Right lobe of liver (tissue), 6 donors: ENCODE measurements around the gene MSX1. TPM values are rescaled to one million over a fixed set of nuclear protein-coding genes. Genes with fewer than 3 reads are reported as not detected.
A peak's percentile ranks its signal among the peaks of the same experiment; 100 is the strongest.

ENCODE experiments used
- ATAC-seq, 4 donors: fragments of 200-7000 bp; cut with Tn5 transposase; one replicate each; pipeline ENCODE4 v1.9.1; 2020; ENCODE audit warnings: mild to moderate bottlenecking in 4 of 4, moderate library complexity in 4 of 4
- DNase-seq, 3 donors: peaks; one replicate each; pipeline ENCODE4 v3.0.0-alpha.2; 2020
- H3K27ac ChIP-seq, 3 donors: fragments of 200-600 bp; one replicate each; pipeline ENCODE4 v1.8.0; 2022
- H3K27me3 ChIP-seq, 2 donors: fragments of 200-600 bp; one replicate each; pipeline ENCODE4 v1.8.0; 2022
- H3K36me3 ChIP-seq, 4 donors: fragments of 200-600 bp; sonication (generic) in 1 of 4; one replicate each; pipeline versions ENCODE4 v1.5.1 to v1.8.0; 2017 to 2022; ENCODE audit warnings: control low read depth in 1 of 4
- H3K4me1 ChIP-seq, 4 donors: fragments of 200-600 bp; sonication (generic) in 1 of 4; one replicate each; pipeline versions ENCODE4 v1.5.1 to v1.8.0; 2017 to 2022; ENCODE audit warnings: control low read depth in 1 of 4
- H3K4me3 ChIP-seq, 3 donors: fragments of 200-600 bp; one replicate each; pipeline ENCODE4 v1.8.0; 2022
- H3K9me3 ChIP-seq, 4 donors: fragments of 200-600 bp; sonication (generic) in 1 of 4; one replicate each; pipeline versions ENCODE4 v1.5.1 to v1.8.0; 2017 to 2022; ENCODE audit warnings: control low read depth in 1 of 4
- POLR2A ChIP-seq: fragments of 450-650 bp; IDR thresholded peaks from one replicate; pipeline ENCODE4 v1.6.1; 2017; ENCODE audit warnings: antibody characterized with exemption, mild to moderate bottlenecking
- WGBS: methylation state at CpG from one replicate; pipeline ENCODE4 v1.1.6; 2018; ENCODE audit warnings: low coverage, low lambda C conversion rate; ENCODE audit not compliant: insufficient coverage; ENCODE audit errors: missing lambda C conversion rate; 5-methylcytosine and 5-hydroxymethylcytosine counted together
- intact Hi-C, 2 donors: fragments of 100-400 bp; cut with DNase I; formaldehyde crosslinking; loops; one replicate each; pipeline versions ENCODE4 v1.11.2 to v1.14.1; 2022
- total RNA-seq, 6 experiments: library from RNA; depleted of rRNA in 2 of 6; stranded (reverse); fragments of >200 nt in 2 of 6; fragmentation: NEBNext Ultra II Directional in 3 of 6; extraction: Animal tissue kit (Norgen Biotek cat#: 25700) in 3 of 6; gene quantifications; one replicate each; pipeline versions ENCODE4 v1.1.0 to v1.2.4, GENCODE V29; 2016 to 2023
- TF ChIP-seq, protein P1 (sequence below), 4 donors: fragments of 200-600 bp in 3 of 4; fragments of 450-650 bp in 1 of 4; IDR thresholded peaks; one replicate each; pipeline versions ENCODE4 v1.5.1 to v1.8.0; 2016 to 2022; ENCODE audit warnings: antibody characterized with exemption in 4 of 4, mild to moderate bottlenecking in 2 of 4
- donor health status: DM: no; HTN: yes; CAD: no.
- donor health status: DM: no; HTN: no; CAD: no.
- donor health status: DM: no; HTN: no; CAD: no.
- donor health status: DM: no; HTN: yes; CAD: no.
- donor health status: DM: no; HTN: yes; CAD: no.

The MSX1 gene
- total RNA-seq, 6 experiments from 2014 or later, result 0.15 to 0.62 (median 0.31) TPM

DNA sequence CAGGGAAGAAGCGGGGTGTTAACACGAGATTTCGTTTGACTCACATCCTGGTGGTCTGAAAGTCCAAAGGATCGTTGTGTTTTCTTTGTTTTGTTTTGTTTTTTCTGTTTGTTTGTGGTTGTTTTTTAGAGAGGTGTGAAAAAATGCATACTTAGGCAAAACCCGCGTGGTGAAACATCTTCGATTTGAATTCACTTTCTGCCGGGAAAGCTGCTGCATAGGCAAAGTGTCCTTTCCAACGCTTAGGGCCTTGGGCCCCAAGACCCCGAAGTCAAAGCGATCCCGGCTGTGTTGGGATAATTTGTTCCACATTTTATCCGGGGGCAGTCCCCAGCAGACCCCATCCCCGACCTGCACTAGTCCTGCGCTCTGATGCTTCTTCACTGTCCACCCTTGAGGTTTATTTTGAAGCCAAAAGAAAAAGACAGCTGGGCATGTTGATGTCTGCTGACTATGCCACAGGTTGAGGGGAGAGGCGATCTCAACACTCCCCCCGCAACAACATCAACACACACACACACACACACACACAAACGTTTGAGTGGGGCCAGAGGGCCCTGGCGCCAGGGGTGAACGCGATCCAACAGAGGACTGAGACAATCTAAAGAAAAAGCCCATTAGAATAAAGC is 2.0 kb downstream of the MSX1 start:
- Histone ChIP-seq H3K4me1 (peaks cover 0 to 20% (median 0%) of the 10 kb centered on the region in 4 donors), H3K27me3 (peaks cover 13 to 80% of the 10 kb centered on the region in 2 donors), H3K4me3 (peak overlapping the region in 2 of 3 donors; percentile 56 to 62), H3K36me3 (no peaks in the 10 kb centered on the region), H3K9me3 (no peaks in the 10 kb centered on the region), H3K27ac (no peak overlapping the region)
- 15% methylated on average over 20 of the region's 21 CpGs for WGBS
- ATAC-seq (no peak), DNase-seq (no peak)
- no peak for TF ChIP-seq POLR2A
- TF ChIP-seq, protein P1, sequence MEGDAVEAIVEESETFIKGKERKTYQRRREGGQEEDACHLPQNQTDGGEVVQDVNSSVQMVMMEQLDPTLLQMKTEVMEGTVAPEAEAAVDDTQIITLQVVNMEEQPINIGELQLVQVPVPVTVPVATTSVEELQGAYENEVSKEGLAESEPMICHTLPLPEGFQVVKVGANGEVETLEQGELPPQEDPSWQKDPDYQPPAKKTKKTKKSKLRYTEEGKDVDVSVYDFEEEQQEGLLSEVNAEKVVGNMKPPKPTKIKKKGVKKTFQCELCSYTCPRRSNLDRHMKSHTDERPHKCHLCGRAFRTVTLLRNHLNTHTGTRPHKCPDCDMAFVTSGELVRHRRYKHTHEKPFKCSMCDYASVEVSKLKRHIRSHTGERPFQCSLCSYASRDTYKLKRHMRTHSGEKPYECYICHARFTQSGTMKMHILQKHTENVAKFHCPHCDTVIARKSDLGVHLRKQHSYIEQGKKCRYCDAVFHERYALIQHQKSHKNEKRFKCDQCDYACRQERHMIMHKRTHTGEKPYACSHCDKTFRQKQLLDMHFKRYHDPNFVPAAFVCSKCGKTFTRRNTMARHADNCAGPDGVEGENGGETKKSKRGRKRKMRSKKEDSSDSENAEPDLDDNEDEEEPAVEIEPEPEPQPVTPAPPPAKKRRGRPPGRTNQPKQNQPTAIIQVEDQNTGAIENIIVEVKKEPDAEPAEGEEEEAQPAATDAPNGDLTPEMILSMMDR (IDR thresholded peaks at IDR 0.05), result no peak
- intact Hi-C loops, result no loop called here

DNA sequence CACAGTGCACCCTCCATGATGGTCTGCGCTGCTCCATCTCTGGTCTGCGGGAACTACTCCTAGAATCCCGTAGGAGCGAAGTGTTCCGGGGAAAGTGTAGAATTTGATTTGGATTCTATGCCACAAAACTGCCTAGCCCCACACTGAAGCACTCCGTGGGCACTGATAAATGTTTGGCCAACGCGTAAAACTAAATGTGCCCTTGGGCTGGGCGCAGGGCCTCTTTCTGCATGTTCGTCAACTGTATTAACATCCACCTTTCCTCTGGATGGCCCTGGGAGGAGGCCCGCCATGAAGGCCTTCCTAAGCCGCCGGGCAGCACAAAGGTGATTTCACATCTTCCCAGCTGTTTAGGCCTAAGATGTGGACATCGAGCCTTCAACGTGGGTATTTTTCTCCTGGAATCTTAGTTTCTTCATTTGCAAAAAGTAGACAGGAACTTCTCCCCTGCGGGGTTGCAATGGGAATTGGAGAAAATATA is 2.6 kb downstream of the MSX1 start:
- Histone ChIP-seq H3K4me3 (no peak overlapping the region), H3K9me3 (no peaks in the 10 kb centered on the region), H3K36me3 (no peaks in the 10 kb centered on the region), H3K27ac (no peak overlapping the region), H3K4me1 (peaks cover 0 to 23% (median 0%) of the 10 kb centered on the region in 4 donors), H3K27me3 (peaks cover 13 to 82% of the 10 kb centered on the region in 2 donors)
- WGBS, result 26% methylated on average over 13 of the region's 16 CpGs
- ATAC-seq (no peak), DNase-seq (no peak)
- TF ChIP-seq, protein P1 (IDR thresholded peaks at IDR 0.05), result no peak
- no peak for TF ChIP-seq POLR2A
- intact Hi-C loops, result no loop called here

DNA sequence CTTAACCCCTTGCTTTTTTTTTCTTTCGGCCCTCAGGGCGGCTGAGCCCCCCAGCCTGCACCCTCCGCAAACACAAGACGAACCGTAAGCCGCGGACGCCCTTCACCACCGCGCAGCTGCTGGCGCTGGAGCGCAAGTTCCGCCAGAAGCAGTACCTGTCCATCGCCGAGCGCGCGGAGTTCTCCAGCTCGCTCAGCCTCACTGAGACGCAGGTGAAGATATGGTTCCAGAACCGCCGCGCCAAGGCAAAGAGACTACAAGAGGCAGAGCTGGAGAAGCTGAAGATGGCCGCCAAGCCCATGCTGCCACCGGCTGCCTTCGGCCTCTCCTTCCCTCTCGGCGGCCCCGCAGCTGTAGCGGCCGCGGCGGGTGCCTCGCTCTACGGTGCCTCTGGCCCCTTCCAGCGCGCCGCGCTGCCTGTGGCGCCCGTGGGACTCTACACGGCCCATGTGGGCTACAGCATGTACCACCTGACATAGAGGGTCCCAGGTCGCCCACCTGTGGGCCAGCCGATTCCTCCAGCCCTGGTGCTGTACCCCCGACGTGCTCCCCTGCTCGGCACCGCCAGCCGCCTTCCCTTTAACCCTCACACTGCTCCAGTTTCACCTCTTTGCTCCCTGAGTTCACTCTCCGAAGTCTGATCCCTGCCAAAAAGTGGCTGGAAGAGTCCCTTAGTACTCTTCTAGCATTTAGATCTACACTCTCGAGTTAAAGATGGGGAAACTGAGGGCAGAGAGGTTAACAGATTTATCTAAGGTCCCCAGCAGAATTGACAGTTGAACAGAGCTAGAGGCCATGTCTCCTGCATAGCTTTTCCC is 3.4 kb downstream of the MSX1 start:
- H3K27ac ChIP-seq, result no peak overlapping the region
- WGBS, result 52% methylated on average over 11 of the region's 51 CpGs
- ATAC-seq (no peak), DNase-seq (no peak)
- TF ChIP-seq, protein P1 (IDR thresholded peaks at IDR 0.05), result no peak
- TF ChIP-seq POLR2A, result no peak
- no peak overlapping the region for H3K4me3 ChIP-seq
- intact Hi-C loops, result no loop called here
- H3K27me3 ChIP-seq, result peaks cover 10 to 81% of the 10 kb centered on the region in 2 donors
- no peaks in the 10 kb centered on the region for H3K36me3 ChIP-seq
- H3K4me1 ChIP-seq, result peaks cover 0 to 23% (median 0%) of the 10 kb centered on the region in 4 donors
- H3K9me3 ChIP-seq, result no peaks in the 10 kb centered on the region

GRCh38 chr4:4864443-4864939 is 5.0 kb downstream of the MSX1 start:
- 11% methylated on average over 25 of the region's 25 CpGs for WGBS
- Histone ChIP-seq H3K4me1 (peaks cover 0 to 23% (median 0%) of the 10 kb centered on the region in 4 donors), H3K27ac (no peak overlapping the region), H3K36me3 (no peaks in the 10 kb centered on the region), H3K4me3 (no peak overlapping the region), H3K27me3 (peaks cover 4 to 78% of the 10 kb centered on the region in 2 donors), H3K9me3 (no peaks in the 10 kb centered on the region)
- DNase-seq (no peak), ATAC-seq (no peak)
- intact Hi-C loops, result no loop called here
- TF ChIP-seq POLR2A, result no peak
- TF ChIP-seq, protein P1 (IDR thresholded peaks at IDR 0.05), result no peak
